Muscle of back (tissue), 11 donors: ENCODE measurements around the gene GNAL. TPM values are rescaled to one million over a fixed set of nuclear protein-coding genes. Genes with fewer than 3 reads are reported as not detected.
"Not testable (repeated sequence)": the region's sequence is repeated elsewhere in the genome, so short reads cannot be mapped to it uniquely, and the experiment has no call there.

ENCODE experiments used
- DNase-seq, 3 donors: peaks; one replicate each; pipeline versions ENCODE4 v3.0.0 to v3.0.0-alpha.2; 2013
- polyA plus RNA-seq, 10 donors: library from polyadenylated mRNA; unstranded; fragments of 120-200 nt; gene quantifications; one replicate each; pipeline ENCODE4 v1.2.1, GENCODE V29; 2013; ENCODE audit not compliant: insufficient read length in 10 of 10

The GNAL gene
- polyA plus RNA-seq, 10 donors: 1.5 to 4.8 (median 2.6) TPM

DNA sequence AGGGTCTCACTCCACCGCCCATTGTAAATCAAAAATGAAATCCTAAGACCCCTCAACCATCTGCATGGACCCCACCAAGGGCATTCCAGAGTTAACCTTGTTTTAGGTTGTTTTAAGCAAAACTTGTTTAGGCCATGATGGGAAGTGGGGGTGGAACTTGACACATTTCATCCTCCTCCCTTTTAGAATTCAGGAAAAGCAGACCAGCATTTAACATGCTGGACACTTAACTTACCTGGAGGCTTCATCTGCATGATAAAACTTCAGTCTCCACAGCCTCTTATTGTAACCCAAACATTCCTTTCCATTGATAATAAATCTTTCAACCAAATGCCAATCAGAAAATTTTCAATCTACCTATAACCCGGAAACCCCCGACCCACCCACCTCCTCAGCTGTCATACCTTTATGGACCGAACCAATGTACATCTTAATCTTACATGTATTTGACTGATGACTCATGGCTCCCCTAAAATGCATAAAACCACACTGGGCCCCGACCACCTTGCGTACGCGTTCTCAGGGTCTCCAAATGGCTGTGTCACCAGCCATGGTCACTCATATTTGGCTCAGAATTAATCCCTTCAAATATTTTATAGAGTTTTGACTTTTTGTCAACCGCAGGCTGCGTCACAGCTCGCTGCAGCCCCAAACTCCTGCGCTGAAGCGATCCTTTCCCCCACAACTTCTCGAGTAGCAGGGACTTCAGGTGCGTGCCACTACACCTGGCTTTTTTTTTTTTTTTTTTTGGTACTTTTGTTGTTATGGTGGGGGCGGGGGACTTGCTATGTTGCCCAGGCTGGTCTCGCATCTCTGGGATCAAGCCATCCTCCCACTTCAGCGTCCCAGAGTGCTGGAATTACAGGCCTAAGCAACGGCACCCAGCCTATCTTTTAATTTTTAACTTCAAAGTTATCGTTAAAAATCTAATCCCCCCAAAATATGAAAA lies 218.1 kb downstream of the GNAL start:
- DNase-seq: no peak

DNA sequence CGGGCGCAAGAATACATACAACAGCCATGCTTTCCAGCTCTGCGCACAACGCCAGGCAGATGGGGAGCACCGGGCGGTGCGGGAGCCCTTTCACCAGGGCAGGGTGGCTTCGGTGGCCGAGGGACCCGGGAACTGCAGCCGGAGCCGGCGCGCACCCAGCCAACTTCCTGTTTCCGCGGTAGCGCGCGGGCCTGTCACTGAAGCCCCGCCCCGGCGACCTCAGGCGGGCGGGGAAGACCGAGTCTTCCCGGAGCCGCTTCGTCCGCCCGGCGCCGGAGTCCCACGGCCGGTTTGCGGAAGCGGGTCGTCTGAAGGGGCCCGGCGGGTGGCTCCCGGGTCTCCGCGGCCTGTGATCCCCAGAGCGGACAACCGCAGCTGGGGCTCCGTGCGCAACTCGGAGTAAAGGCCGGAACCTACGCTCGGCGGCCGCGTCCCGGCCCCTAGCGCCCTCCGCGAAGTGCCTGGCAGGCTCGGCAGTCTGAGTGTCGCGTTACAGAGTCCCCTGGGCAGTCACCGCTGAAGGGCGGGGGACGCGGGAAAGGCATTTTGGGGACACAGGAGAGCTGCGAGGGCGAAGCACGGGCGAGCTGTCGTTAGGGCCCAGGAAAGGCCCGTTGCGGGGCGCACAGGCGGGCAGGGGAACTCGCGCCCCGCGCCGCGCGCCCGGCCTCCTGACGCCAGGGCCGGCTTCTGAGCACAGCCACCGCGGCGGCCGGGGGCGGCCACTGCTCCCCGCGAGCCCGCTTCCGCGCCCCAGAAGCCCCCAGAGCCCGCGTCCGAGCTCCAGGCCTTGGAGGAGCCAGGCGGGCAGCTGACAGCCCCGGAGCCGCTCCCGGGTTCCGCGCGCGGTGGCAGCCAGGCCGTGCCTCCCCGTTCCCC lies 219.4 kb downstream of the GNAL start, which contains the start of gene MPPE1:
TSS of gene MPPE1 (minus strand) at position 136 of the 879 bp plus-strand sequence. CDS start 11,053 bp downstream, outside the sequence.
- peak; percentile 90 to 97 (median 93) for DNase-seq

DNA sequence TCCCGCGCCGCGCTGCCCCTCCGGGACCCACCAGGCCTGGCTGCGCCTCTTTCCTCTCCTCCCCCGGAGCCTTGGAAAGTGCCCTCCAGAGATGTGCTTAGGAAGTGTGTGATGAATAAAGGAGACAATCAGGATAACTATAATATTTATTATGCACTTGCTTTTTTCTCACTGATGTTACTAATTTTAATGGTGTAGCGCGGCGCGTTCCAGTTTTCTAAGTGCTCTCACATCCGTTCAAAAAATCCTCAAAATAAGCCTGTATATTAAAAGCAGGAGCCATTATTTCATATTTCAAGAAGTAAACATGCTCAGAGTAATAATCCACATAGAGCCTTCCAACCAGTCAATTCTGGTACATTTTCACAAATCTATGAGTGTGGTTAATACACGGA lies 220.0 kb downstream of the GNAL start:
- no peak for DNase-seq

DNA sequence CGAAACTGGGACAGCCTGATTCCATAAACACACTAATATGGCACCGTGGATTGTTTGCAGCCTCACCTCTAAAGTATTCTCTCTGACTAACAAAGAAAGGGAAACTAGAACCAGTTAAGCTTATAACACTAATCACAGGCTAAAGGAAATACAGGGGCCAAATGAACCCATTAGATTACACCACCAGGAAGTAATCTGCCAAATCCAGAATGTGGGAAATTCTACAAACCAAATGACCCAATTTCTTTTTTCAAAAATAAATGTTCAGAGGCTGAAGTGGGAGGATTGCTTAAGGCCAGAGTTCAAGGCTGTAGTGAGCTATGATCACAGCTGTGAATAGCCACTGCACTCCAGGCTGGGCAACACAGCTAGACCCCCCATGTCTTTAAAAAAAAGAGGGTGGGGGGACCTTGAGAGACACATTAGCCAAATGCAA lies 220.5 kb downstream of the GNAL start:
- DNase-seq: peak in 2 of 3 donors; percentile 5 to 28

DNA sequence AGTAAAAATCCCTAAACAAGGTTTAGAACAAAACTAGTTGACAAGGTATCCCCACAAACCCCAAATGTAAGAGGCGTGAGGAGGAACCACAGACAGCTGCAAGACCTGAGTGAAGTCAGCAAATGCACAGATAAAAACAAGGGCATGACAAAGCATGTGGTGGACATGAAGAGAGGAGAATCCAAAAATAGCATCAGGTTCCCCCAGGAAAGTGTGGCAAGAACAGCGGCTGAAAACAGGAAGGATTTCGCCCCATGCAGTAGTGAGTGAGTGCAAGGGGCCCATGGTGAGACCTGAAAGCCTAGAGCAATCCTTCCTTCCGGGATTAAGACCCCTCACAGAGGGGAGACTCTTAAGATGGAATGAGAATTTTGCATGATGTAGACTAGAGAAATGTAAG lies 227.8 kb downstream of the GNAL start:
- not testable (repeated sequence) for DNase-seq

DNA sequence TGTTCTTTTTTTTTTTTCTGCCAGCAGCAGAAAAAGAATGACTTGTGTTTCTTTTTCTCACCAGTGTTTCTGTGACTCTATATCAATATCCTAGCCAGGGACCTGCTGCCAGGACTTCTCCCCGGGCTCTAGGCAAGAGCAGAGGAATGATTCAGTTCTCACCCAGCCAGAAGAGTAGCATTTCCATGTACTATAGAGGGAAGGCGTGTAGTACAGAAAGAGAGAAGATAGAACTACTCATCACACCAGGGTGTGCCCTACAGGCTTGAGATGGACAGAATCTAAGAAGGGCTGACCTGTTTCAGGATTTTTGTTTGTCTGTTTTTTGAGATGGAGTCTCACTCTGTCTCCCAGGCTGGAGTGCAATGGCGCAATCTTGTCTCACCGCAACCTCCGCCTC lies 230.5 kb downstream of the GNAL start:
- DNase-seq: not testable (repeated sequence)

DNA sequence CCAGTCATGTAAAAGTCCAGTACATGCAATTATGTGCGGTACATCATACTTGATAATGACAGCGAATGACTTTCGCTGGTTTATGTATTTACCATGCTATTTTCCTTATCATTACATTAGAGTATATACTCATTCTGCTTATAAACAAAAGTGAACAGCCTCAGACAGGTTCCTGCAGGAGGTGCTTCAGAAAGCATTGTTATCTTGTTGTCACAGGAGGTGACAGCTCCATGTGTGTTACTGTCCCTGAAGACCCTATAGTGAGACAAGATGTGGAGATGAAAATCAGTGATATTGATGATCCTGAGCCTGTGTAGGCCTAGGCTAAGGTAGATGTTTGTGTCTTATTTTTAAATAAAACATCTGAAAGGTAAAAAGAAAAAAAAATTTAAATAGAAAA lies 234.4 kb downstream of the GNAL start:
- no peak for DNase-seq

DNA sequence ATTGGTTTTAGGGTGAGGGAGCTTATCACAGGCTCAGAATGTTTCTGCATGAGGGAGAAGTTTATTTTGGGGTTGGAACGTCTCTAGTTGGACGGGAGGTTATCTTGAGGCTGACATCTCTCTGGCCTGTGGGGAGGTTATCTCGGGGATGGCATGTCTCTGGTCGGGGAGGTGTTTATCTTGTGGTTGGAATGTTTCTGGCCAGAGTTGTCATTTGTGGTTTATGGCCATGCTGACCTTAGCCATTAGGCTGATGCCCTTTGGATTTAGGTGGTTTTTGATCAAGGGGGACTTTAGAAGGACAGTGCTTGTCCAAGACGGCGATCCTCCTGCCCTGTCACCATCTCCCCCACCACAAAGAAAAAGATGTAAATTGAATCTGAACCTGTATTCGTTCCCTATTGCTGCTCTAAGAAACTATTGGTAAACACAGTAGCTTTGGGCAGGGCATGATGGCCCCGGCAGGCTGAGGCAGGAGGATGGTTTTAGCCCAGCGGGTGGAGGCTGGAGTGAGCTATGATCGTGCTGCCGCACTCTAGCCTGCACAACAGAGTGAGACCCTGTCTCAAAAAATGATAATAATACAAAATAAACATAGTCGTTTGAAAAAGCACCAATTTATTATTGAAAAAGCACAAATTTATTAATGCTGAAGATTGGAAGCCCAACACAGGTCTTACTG lies 236.9 kb downstream of the GNAL start:
- DNase-seq: no peak

DNA sequence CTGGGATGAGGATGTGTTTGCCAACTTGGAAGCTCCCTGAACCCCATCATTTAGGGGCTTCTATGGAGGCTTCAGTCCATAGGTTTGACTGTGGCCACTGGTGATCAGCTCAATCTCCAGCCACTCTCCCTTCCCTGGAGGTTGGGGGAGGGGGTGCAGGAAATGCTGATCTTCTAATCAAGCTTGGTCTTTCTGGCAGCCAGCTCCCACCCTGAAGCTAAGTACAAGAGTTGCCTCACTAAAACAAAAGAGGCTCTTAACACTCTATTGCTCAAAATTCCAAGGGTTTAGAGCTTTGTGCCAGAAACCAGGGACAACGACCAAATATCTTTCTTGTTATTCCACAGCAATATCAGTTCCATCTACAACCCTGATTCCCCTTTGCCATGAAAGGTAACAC lies 238.4 kb downstream of the GNAL start:
- no peak for DNase-seq

DNA sequence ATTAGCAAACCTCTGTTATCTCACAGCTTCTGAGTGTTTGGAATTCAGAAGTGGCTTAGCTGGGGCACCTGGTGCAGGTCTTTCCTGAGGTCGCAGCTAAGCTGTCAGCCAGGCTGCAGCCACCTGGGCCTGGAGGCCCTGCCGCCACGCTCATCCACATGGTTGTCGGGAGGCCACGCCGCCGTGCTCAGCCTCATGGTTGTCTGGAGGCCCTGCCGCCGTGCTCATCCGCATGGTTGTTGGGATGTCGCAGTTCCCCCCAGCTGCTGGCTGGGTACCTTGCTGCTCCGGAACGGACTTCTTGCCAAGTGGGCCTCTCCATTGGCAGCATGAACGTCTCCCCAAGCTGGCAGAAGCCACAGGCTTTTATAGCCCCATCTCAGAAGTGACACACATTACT lies 243.3 kb downstream of the GNAL start:
- no peak for DNase-seq

Other genes with a start within 250 kb of the GNAL start
- not detected for gene SLC35G4, start 79.7 kb upstream of the GNAL start, polyA plus RNA-seq
- 10 to 100 TPM; 18.7 to 26.5 (median 21.7) TPM for gene CHMP1B, start 162.1 kb downstream of the GNAL start, polyA plus RNA-seq
- 10 to 100 TPM; 20.3 to 39.6 (median 26.2) TPM for gene MPPE1, start 219.1 kb downstream of the GNAL start, polyA plus RNA-seq